ENCODE measurements around the gene BTF3. TPM values are rescaled to one million over a fixed set of nuclear protein-coding genes. Genes with fewer than 3 reads are reported as not detected.

The BTF3 gene
- total and polyA plus RNA-seq, 9 of the 15 experiments (the other 6 are each of a cell fraction or from before 2014, with no cell fraction given) = 534 to 1,637 (median 848) TPM

GRCh38 chr5:73488806-73489205, 9.4 kb upstream of the BTF3 start (continued):
- TF ChIP-seq ATF6 (CRISPR knock-in tag; IDR thresholded peaks at IDR 0.05) (no peak), ZNF76 (CRISPR knock-in tag; IDR thresholded peaks at IDR 0.05; ENCODE audit: borderline replicate concordance) (no peak), ZNF780A (CRISPR knock-in tag; IDR thresholded peaks at IDR 0.05) (no peak), ZNF197 (CRISPR knock-in tag; IDR thresholded peaks at IDR 0.05; ENCODE audit: low read depth) (no peak), ZBTB7A (IDR thresholded peaks at IDR 0.05; ENCODE audit: borderline replicate concordance, control insufficient read depth, low read depth, low read length) (no peak), CBX1 (IDR thresholded peaks at IDR 0.05; ENCODE audit: low read depth) (no peak), THRAP3 (IDR thresholded peaks at IDR 0.05; ENCODE audit: borderline replicate concordance) (no peak), MITF (IDR thresholded peaks at IDR 0.05) (no peak), HES1 (IDR thresholded peaks at IDR 0.05; ENCODE audit: low read depth) (no peak), ZNF512 (tag; IDR thresholded peaks at IDR 0.05) (no peak), RBFOX2 (IDR thresholded peaks at IDR 0.05; ENCODE audit: low read depth, low read length) (no peak), PPARD (CRISPR knock-in tag; IDR thresholded peaks at IDR 0.05) (no peak), RBM14 (IDR thresholded peaks at IDR 0.05; ENCODE audit: borderline replicate concordance, insufficient read depth, low read depth, low read length) (no peak), EP300 (IDR thresholded peaks at IDR 0.05; ENCODE audit: low read length) (peak; percentile 81; the same call in 1 of the 2 replicates), ZNF644 (tag; IDR thresholded peaks at IDR 0.05; ENCODE audit: low read depth) (no peak), RBM25 (IDR thresholded peaks at IDR 0.05; ENCODE audit: low read depth, low read length, severe bottlenecking) (no peak), MIER1 (IDR thresholded peaks at IDR 0.05; ENCODE audit: low read depth) (no peak)
- TF ChIP-seq, protein P1, sequence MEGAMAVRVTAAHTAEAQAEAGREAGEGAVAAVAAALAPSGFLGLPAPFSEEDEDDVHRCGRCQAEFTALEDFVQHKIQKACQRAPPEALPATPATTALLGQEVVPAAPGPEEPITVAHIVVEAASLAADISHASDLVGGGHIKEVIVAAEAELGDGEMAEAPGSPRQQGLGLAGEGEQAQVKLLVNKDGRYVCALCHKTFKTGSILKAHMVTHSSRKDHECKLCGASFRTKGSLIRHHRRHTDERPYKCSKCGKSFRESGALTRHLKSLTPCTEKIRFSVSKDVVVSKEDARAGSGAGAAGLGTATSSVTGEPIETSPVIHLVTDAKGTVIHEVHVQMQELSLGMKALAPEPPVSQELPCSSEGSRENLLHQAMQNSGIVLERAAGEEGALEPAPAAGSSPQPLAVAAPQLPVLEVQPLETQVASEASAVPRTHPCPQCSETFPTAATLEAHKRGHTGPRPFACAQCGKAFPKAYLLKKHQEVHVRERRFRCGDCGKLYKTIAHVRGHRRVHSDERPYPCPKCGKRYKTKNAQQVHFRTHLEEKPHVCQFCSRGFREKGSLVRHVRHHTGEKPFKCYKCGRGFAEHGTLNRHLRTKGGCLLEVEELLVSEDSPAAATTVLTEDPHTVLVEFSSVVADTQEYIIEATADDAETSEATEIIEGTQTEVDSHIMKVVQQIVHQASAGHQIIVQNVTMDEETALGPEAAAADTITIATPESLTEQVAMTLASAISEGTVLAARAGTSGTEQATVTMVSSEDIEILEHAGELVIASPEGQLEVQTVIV (CRISPR knock-in tag; IDR thresholded peaks at IDR 0.05; ENCODE audit: borderline replicate concordance) = no peak
- TF ChIP-seq, protein P2, sequence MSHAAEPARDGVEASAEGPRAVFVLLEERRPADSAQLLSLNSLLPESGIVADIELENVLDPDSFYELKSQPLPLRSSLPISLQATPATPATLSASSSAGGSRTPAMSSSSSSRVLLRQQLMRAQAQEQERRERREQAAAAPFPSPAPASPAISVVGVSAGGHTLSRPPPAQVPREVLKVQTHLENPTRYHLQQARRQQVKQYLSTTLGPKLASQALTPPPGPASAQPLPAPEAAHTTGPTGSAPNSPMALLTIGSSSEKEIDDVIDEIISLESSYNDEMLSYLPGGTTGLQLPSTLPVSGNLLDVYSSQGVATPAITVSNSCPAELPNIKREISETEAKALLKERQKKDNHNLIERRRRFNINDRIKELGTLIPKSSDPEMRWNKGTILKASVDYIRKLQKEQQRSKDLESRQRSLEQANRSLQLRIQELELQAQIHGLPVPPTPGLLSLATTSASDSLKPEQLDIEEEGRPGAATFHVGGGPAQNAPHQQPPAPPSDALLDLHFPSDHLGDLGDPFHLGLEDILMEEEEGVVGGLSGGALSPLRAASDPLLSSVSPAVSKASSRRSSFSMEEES (CRISPR knock-in tag; IDR thresholded peaks at IDR 0.05) = no peak
